ENCODE measurements around the gene BLVRA. TPM values are rescaled to one million over a fixed set of nuclear protein-coding genes. Genes with fewer than 3 reads are reported as not detected.
"Not testable (repeated sequence)": the region's sequence is repeated elsewhere in the genome, so short reads cannot be mapped to it uniquely, and the experiment has no call there.

Gene BLVRA
- total RNA-seq, 1 experiment from 2014 or later, result 36.4 TPM

DNA sequence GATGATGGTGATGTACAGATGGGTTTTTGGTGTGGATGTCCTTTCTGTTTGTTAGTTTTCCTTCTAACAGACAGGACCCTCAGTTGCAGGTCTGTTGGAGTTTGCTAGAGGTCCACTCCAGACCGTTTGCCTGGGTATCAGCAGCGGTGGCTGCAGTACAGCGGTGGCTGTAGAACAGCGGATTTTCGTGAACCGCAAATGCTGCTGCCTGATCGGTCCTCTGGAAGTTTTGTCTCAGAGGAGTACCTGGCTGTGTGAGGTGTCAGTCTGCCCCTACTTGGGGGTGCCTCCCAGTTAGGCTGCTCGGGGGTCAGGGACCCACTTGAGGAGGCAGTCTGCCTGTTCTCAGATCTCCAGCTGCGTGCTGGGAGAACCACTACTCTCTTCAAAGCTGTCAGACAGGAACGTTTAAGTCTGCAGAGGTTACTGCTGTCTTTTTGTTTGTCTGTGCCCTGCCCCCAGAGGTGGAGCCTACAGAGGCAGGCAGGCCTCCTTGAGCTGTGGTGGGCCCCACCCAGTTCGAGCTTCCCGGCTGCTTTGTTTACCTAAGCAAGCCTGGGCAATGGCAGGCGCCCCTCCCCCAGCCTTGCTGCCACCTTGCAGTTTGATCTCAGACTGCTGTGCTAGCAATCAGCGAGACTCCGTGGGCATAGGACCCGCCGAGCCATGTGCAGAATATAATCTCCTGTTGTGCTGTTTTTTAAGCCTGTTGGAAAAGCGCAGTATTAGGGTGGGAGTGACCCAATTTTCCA, 20.0 kb downstream of the BLVRA start:
- POLR2A ChIA-PET (ENCODE audit: unreplicated experiment), result interaction anchor here (0.9 kb wide), 1 partner anchor 196 kb away, joined by 4 read pairs; the partner anchor contains the start of gene STK17A
- BruUV-seq (replicated peaks); CTCF ChIA-PET: not testable (repeated sequence)

GRCh38 chr7:43779045-43779812, 20.7 kb downstream of the BLVRA start:
- H3K27ac ChIP-seq, result 0 out of 2 replicates have a peak overlapping the region, but pooled peaks have one; percentile 25
- POLR2A ChIA-PET (ENCODE audit: unreplicated experiment), result interaction anchor here (0.7 to 0.9 kb wide), 2 partner anchors 196 to 1943 kb away, joined by 3 to 4 read pairs; partner anchors contain the start of gene STK17A
- peak overlapping the region; percentile 43; the same call in 1 of the 2 replicates for H3K4me3 ChIP-seq
- CTCF ChIA-PET, result interaction anchor here (0.6 to 1.1 kb wide), 3 partner anchors 49 to 850 kb away, joined by 3 to 7 read pairs (median 4); partner anchors contain the start of gene STK17A
- no peaks in the 10 kb centered on the region for H4K20me1 ChIP-seq (ENCODE audit: insufficient read depth)
- BruUV-seq (replicated peaks), result no TSS peak
- TF ChIP-seq EZH2 (IDR thresholded peaks at IDR 0.05; ENCODE audit: low read depth), result no peak
- TF ChIP-seq, protein P1, sequence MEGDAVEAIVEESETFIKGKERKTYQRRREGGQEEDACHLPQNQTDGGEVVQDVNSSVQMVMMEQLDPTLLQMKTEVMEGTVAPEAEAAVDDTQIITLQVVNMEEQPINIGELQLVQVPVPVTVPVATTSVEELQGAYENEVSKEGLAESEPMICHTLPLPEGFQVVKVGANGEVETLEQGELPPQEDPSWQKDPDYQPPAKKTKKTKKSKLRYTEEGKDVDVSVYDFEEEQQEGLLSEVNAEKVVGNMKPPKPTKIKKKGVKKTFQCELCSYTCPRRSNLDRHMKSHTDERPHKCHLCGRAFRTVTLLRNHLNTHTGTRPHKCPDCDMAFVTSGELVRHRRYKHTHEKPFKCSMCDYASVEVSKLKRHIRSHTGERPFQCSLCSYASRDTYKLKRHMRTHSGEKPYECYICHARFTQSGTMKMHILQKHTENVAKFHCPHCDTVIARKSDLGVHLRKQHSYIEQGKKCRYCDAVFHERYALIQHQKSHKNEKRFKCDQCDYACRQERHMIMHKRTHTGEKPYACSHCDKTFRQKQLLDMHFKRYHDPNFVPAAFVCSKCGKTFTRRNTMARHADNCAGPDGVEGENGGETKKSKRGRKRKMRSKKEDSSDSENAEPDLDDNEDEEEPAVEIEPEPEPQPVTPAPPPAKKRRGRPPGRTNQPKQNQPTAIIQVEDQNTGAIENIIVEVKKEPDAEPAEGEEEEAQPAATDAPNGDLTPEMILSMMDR (conservative IDR thresholded peaks at IDR 0.05), result no peak
- H3K9me3 ChIP-seq (ENCODE audit: insufficient read depth, low read depth), result no peaks in the 10 kb centered on the region
- H3K79me2 ChIP-seq (ENCODE audit: low read depth), result no peaks in the 10 kb centered on the region
- H3K27me3 ChIP-seq (ENCODE audit: insufficient read depth, low read depth), result no peaks in the 10 kb centered on the region
- no peaks in the 10 kb centered on the region for H3K9me2 ChIP-seq (ENCODE audit: insufficient read depth)
- H2AFZ ChIP-seq, result peak overlapping the region; percentile 39; the same call in 1 of the 2 replicates
- intact Hi-C loops (cut with micrococcal nuclease; ENCODE audit: unreplicated experiment), result loop anchor here (2.0 kb wide), 2 partner anchors 14 to 50 kb away; partner anchors contain the start of gene COA1
- peak overlapping the region; percentile 73 for H3K4me2 ChIP-seq
- H3K36me3 ChIP-seq (ENCODE audit: low read depth), result 0 out of 2 replicates have a peak, but pooled peaks cover 4% of the 10 kb centered on the region
- peaks cover 34% of the 10 kb centered on the region for H3K4me1 ChIP-seq (replicated peaks; ENCODE audit: insufficient read depth)
- H3F3A ChIP-seq (ENCODE audit: insufficient read depth, low read depth), result peaks cover 23% of the 10 kb centered on the region; the same call in 1 of the 2 replicates
- no peak for DNase-seq

More for the DNA sequence above, 20.0 kb downstream of the BLVRA start:
- H3K36me3 ChIP-seq (ENCODE audit: low read depth); H4K20me1 ChIP-seq (ENCODE audit: insufficient read depth); H3K9me3 ChIP-seq (ENCODE audit: insufficient read depth, low read depth); H3K9me2 ChIP-seq (ENCODE audit: insufficient read depth); H3K79me2 ChIP-seq (ENCODE audit: low read depth); H3K27me3 ChIP-seq (ENCODE audit: insufficient read depth, low read depth): not testable (repeated sequence)
- peak in 1 of 2 experiments; percentile 83 for DNase-seq
- Histone ChIP-seq H3K27ac (0 out of 2 replicates have a peak overlapping the region, but pooled peaks have one; percentile 25), H3F3A (ENCODE audit: insufficient read depth, low read depth) (peaks cover 23% of the 10 kb centered on the region; the same call in 1 of the 2 replicates), H3K4me2 (peak overlapping the region; percentile 73), H3K4me1 (replicated peaks; ENCODE audit: insufficient read depth) (peaks cover 34% of the 10 kb centered on the region), H2AFZ (peak overlapping the region; percentile 39; the same call in 1 of the 2 replicates), H3K4me3 (peak overlapping the region; percentile 43; the same call in 1 of the 2 replicates)
- intact Hi-C loops (cut with micrococcal nuclease; ENCODE audit: unreplicated experiment), result loop anchor here (2.0 kb wide), 2 partner anchors 14 to 50 kb away; partner anchors contain the start of gene COA1

DNA sequence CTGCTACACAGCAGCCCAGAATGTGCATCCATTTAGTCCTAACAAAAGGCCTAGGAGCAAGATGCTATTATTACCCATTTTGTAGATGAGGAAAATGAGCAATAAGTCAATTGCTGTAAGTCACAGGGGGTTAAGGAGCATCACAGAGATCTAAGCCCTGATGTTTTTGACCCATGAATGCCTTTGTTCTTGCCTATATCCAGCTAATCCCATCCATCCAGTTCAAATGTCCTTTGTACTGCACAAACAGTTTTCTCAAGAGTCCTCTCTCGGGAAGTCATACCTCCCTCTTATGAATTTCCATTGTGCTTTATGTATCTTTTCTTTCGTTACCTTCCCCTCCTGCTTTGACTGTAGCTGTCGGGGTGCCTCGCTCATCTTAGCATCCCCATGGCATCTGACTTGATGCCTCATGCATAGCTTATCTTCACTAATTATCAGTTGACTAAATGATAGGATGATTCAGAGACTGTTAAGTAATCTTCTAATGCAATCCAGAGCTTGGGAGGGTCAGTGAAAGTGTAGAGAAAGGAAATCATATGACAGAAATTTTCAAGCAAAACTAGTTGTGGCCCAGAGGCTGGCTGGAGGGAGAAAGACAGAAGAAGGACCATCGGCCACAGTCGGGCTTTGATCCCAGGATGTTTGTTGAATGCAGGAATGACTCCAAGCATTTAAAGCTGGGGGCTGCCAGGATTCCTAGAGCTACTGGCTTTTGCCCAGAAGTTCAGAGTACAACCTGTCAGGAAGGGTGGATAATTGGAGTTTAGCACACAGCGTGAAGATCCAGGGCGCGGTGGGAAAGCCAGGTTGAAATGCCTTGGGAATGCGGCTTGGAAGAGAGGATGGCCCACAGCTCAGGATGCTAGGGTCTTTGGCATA, 23.5 kb downstream of the BLVRA start:
- Histone ChIP-seq H3K9me2 (ENCODE audit: insufficient read depth) (no peaks in the 10 kb centered on the region), H3K4me1 (replicated peaks; ENCODE audit: insufficient read depth) (peaks cover 53% of the 10 kb centered on the region), H2AFZ (no peak overlapping the region), H3K79me2 (ENCODE audit: low read depth) (no peaks in the 10 kb centered on the region), H3K4me2 (peak overlapping the region; percentile 27), H3F3A (ENCODE audit: insufficient read depth, low read depth) (peaks cover 32% of the 10 kb centered on the region; the same call in 1 of the 2 replicates), H3K4me3 (no peak overlapping the region), H3K36me3 (ENCODE audit: low read depth) (0 out of 2 replicates have a peak, but pooled peaks cover 4% of the 10 kb centered on the region), H3K27ac (peak overlapping the region; percentile 25), H4K20me1 (ENCODE audit: insufficient read depth) (no peaks in the 10 kb centered on the region), H3K9me3 (ENCODE audit: insufficient read depth, low read depth) (no peaks in the 10 kb centered on the region), H3K27me3 (ENCODE audit: insufficient read depth, low read depth) (no peaks in the 10 kb centered on the region)
- TF ChIP-seq, protein P1 (conservative IDR thresholded peaks at IDR 0.05), result no peak
- TF ChIP-seq EZH2 (IDR thresholded peaks at IDR 0.05; ENCODE audit: low read depth), result no peak
- ChIA-PET CTCF (no interaction called here), POLR2A (ENCODE audit: unreplicated experiment) (interaction anchor here (0.6 to 0.9 kb wide), 2 partner anchors 52 to 1986 kb away, joined by 4 to 6 read pairs; partner anchors contain the start of gene COA1)
- intact Hi-C loops (cut with micrococcal nuclease; ENCODE audit: unreplicated experiment), result no loop called here
- BruUV-seq (replicated peaks), result no TSS peak
- DNase-seq, result peak in 1 of 2 experiments; percentile 66
